ENCODE measurements around the gene MORN1.

- TF ChIP-seq CTCF (optimal IDR thresholded peaks at IDR 0.05 in 1 of 3, IDR thresholded peaks at IDR 0.05 in 1 of 3, conservative IDR thresholded peaks at IDR 0.05 in 1 of 3; ENCODE audit: extremely low read depth in 1 of 3, insufficient read depth in 2 of 3, low read length in 3 of 3) = no peak
- TF ChIP-seq EZH2 (IDR thresholded peaks at IDR 0.05; ENCODE audit: low read length) = no peak
Observed at GRCh38 chr1:2392686-2393085, 1.3 kb upstream of the MORN1 start.
